Neutrophil (primary cell): ENCODE data around the gene MEG3.

ENCODE experiments used
- H3K27ac ChIP-seq: fragments of 200-600 bp; sonication (generic); 2 replicates; pipeline ENCODE4 v1.5.1; 2016; ENCODE audit warnings: mild to moderate bottlenecking, moderate library complexity
- H3K27me3 ChIP-seq: fragments of 200-600 bp; sonication (generic); 2 replicates; pipeline ENCODE4 v1.6.0; 2016; ENCODE audit warnings: mild to moderate bottlenecking
- H3K36me3 ChIP-seq: fragments of 200-600 bp; sonication (generic); 2 replicates; pipeline ENCODE4 v1.5.1; 2017
- H3K4me1 ChIP-seq, 2 experiments: fragments of 200-600 bp in 1 of 2; sonication (generic) in 1 of 2; 1 replicate in 1 of 2; 2 replicates in 1 of 2; pipeline versions ENCODE4 v1.5.1 to v1.6.1; 2013 to 2016; ENCODE audit warnings: low read depth in 1 of 2, low read length in 1 of 2, mild to moderate bottlenecking in 1 of 2, moderate library complexity in 1 of 2; ENCODE audit not compliant: control insufficient read depth in 1 of 2, insufficient read depth in 1 of 2
- H3K4me3 ChIP-seq, 2 experiments: fragments of 200-600 bp in 1 of 2; sonication (generic) in 1 of 2; 1 replicate in 1 of 2; 2 replicates in 1 of 2; pipeline ENCODE4 v1.5.1; 2013 to 2016; ENCODE audit warnings: low read depth in 1 of 2, low read length in 1 of 2, mild to moderate bottlenecking in 1 of 2, moderate library complexity in 1 of 2
- H3K9me3 ChIP-seq: fragments of 200-600 bp; sonication (generic); 2 replicates; pipeline ENCODE4 v1.5.1; 2016
- TF ChIP-seq, protein P1 (sequence below): fragments of 200-600 bp; sonication (generic); IDR thresholded peaks from 2 replicates; pipeline ENCODE4 v1.5.1; 2016; ENCODE audit warnings: antibody characterized with exemption

Gene MEG3

DNA sequence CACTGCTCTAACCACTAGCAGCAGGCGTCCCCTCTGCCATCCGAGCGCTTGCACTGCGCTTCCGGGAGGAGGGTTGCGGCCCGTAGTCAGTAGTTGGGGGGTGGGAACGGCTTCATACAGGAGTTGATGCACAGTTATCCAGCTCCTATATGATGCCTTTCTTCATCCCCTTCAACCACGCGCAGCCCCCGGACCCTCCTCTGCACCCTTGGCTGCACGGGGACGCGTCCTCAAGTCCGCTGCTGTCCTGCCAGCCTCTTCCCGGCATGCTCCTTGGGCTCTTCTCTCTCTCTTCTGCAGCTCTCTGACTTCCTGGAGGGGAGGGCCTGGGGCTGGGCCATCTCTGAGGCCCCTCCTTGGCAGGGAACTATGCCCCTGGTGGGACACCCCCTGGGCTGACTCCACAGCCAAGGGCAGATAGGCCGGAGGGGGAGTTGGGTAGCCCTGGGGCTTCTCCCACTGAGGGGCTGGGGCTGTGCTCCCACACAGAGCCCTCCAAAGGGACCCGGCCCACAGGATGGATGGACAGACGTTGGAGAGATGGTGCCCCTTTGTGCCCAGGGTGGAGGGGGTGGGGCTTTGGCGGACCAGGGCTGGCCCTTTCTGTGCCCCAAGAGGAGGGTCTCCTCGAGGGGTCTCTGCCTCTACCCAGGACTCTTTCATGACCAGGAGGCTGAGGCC is 48.6 kb downstream of the MEG3 start:
- H3K27me3 ChIP-seq = no peaks in the 10 kb centered on the region

GRCh38 chr14:100875126-100875525 is 49.2 kb downstream of the MEG3 start:
- Histone ChIP-seq H3K4me3 (no peak overlapping the region), H3K9me3 (no peaks in the 10 kb centered on the region), H3K27ac (no peak overlapping the region), H3K27me3 (no peaks in the 10 kb centered on the region), H3K36me3 (no peaks in the 10 kb centered on the region), H3K4me1 (no peaks in the 10 kb centered on the region)
- TF ChIP-seq, protein P1, sequence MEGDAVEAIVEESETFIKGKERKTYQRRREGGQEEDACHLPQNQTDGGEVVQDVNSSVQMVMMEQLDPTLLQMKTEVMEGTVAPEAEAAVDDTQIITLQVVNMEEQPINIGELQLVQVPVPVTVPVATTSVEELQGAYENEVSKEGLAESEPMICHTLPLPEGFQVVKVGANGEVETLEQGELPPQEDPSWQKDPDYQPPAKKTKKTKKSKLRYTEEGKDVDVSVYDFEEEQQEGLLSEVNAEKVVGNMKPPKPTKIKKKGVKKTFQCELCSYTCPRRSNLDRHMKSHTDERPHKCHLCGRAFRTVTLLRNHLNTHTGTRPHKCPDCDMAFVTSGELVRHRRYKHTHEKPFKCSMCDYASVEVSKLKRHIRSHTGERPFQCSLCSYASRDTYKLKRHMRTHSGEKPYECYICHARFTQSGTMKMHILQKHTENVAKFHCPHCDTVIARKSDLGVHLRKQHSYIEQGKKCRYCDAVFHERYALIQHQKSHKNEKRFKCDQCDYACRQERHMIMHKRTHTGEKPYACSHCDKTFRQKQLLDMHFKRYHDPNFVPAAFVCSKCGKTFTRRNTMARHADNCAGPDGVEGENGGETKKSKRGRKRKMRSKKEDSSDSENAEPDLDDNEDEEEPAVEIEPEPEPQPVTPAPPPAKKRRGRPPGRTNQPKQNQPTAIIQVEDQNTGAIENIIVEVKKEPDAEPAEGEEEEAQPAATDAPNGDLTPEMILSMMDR = no peak

More for the DNA sequence above, 48.6 kb downstream of the MEG3 start:
- Histone ChIP-seq H3K4me1 (no peaks in the 10 kb centered on the region), H3K27ac (no peak overlapping the region), H3K4me3 (no peak overlapping the region), H3K9me3 (no peaks in the 10 kb centered on the region), H3K36me3 (no peaks in the 10 kb centered on the region)
- TF ChIP-seq, protein P1 = no peak

- H3K27ac ChIP-seq = no peak overlapping the region
- no peaks in the 10 kb centered on the region for H3K36me3 ChIP-seq
- H3K4me1 ChIP-seq = no peaks in the 10 kb centered on the region
- H3K27me3 ChIP-seq = no peaks in the 10 kb centered on the region
- no peaks in the 10 kb centered on the region for H3K9me3 ChIP-seq
- H3K4me3 ChIP-seq = no peak overlapping the region
- TF ChIP-seq, protein P1 = no peak
Measured at GRCh38 chr14:100875861-100876590, 50.1 kb downstream of the MEG3 start.

DNA sequence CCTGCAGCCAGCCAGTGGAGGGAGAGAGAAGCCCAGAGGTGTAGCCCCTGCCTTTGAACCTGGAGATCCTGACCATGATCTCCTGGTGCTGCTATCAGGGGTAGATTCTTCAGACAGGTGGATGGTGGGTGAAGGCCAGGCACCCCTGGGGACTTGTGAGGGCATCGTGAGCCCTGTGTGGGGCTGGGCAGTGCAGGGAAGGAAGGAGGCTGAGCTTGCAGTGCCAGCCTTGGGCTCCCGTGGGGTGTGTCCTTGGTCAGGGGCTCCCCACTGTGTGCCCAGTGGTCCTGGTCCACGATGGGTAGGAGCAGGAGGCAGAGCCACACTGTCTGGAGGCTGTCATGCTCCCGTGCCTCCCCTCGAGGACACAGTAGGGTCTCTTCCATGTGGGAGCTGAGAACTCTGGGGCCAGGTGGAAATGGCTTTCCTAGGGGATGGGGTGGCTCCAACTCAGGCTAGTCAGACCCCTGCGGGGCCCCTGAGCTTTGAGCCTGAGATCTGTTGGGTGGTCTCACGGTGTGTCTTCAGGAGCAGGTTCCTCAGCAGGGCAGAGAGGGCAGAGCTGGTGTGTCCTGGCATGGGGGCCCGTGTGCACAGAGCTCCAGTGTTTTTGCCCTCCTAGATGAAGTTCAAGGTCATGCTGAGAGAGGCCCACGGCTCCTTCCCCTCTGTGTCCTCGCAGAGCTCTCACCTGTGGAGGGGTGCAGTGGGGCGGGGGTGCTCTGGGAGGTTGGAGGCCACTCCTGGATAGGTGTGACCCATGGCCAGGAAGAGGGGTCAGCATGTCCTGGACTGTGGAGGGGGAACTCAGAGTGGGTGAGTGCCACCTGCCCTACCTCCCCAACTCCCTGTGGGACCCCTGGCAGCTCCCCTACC is 52.6 kb downstream of the MEG3 start:
- no peaks in the 10 kb centered on the region for H3K27me3 ChIP-seq
- H3K9me3 ChIP-seq = no peaks in the 10 kb centered on the region
- no peak overlapping the region for H3K27ac ChIP-seq
- H3K36me3 ChIP-seq = no peaks in the 10 kb centered on the region
- no peaks in the 10 kb centered on the region for H3K4me1 ChIP-seq
- no peak overlapping the region for H3K4me3 ChIP-seq
- TF ChIP-seq, protein P1 = no peak

DNA sequence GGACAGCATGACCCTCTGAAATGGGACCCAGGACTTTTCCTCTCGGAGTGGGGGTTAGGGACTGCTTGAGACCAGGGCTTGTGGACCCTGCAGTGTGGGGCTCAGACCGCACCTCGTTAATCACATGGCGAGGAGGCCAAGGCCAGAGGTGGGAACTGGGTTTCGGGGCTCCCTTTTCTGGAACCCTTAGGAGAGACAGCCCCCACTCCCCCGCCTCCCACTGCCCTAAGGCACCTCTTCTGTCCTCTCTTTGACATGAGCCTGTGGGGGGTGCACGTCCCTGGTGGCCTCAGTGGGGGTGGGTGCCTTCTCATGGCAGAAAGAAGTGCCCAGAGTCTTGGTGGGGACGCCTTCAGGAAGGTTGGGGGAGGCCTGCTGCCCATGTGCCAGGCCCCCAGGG is 53.3 kb downstream of the MEG3 start:
- no peaks in the 10 kb centered on the region for H3K9me3 ChIP-seq
- H3K27ac ChIP-seq = no peak overlapping the region
- no peaks in the 10 kb centered on the region for H3K4me1 ChIP-seq
- TF ChIP-seq, protein P1 = no peak
- H3K4me3 ChIP-seq = no peak overlapping the region
- no peaks in the 10 kb centered on the region for H3K27me3 ChIP-seq
- H3K36me3 ChIP-seq = no peaks in the 10 kb centered on the region
